Measurements from ENCODE around the gene ADARB2.
"Not testable (repeated sequence)": the region's sequence is repeated elsewhere in the genome, so short reads cannot be mapped to it uniquely, and the experiment has no call there.

ADARB2 gene

GRCh38 chr10:1402016-1402770, 335.1 kb downstream of the ADARB2 start:
- ChIA-PET CTCF (no interaction called here), POLR2A (no interaction called here)
- TF ChIP-seq CTCF (IDR thresholded peaks at IDR 0.05; ENCODE audit: control extremely low read depth, extremely low read depth, low read depth, missing control alignments) = no peak
- no peak for DNase-seq (ENCODE audit: extremely low spot score)

GRCh38 chr10:1401071-1401965, 336.0 kb downstream of the ADARB2 start:
- TF ChIP-seq CTCF (IDR thresholded peaks at IDR 0.05; ENCODE audit: control extremely low read depth, extremely low read depth, low read depth, missing control alignments) = no peak
- no peak for DNase-seq (ENCODE audit: extremely low spot score)
- CTCF ChIA-PET = no interaction called here
- POLR2A ChIA-PET = no interaction called here

GRCh38 chr10:1400101-1401070, 336.9 kb downstream of the ADARB2 start:
- DNase-seq (ENCODE audit: extremely low spot score) = no peak
- TF ChIP-seq CTCF (IDR thresholded peaks at IDR 0.05; ENCODE audit: control extremely low read depth, extremely low read depth, low read depth, missing control alignments) = no peak
- CTCF ChIA-PET = no interaction called here

GRCh38 chr10:1399431-1400100, 337.8 kb downstream of the ADARB2 start:
- CTCF ChIA-PET = no interaction called here
- no peak for DNase-seq (ENCODE audit: extremely low spot score)
- POLR2A ChIA-PET = no interaction called here
- no peak for TF ChIP-seq CTCF (IDR thresholded peaks at IDR 0.05; ENCODE audit: control extremely low read depth, extremely low read depth, low read depth, missing control alignments)

More at GRCh38 chr10:1400101-1401070, 336.9 kb downstream of the ADARB2 start:
- POLR2A ChIA-PET = no interaction called here

GRCh38 chr10:1398626-1399410, 338.5 kb downstream of the ADARB2 start:
- TF ChIP-seq CTCF (IDR thresholded peaks at IDR 0.05; ENCODE audit: control extremely low read depth, extremely low read depth, low read depth, missing control alignments) = no peak
- no peak for DNase-seq (ENCODE audit: extremely low spot score)
- ChIA-PET CTCF (no interaction called here), POLR2A (no interaction called here)

GRCh38 chr10:1398116-1398515, 339.2 kb downstream of the ADARB2 start:
- DNase-seq (ENCODE audit: extremely low spot score); CTCF ChIA-PET; POLR2A ChIA-PET: not testable (repeated sequence)

Data from GM10248 (cell line).